Right atrium auricular region (tissue), 2 donors: ENCODE data around the gene TRMT1. TPM values are rescaled to one million over a fixed set of nuclear protein-coding genes. Genes with fewer than 3 reads are reported as not detected.

Experiments
- DNase-seq: peaks from one replicate; pipeline ENCODE4 v3.0.0-alpha.2; 2019; ENCODE audit warnings: low spot score
- H3K27ac ChIP-seq, 2 donors: fragments of 200-600 bp; sonication (generic); 1 replicate in 1 of 2; 2 replicates in 1 of 2; pipeline ENCODE4 v1.5.1; 2016 to 2019
- H3K27me3 ChIP-seq, 2 donors: fragments of 200-600 bp; sonication (generic); one replicate each; pipeline versions ENCODE4 v1.5.1 to v1.6.0; 2017 to 2019
- H3K36me3 ChIP-seq: fragments of 200-600 bp; sonication (generic); one replicate; pipeline ENCODE4 v1.5.1; 2016
- H3K4me1 ChIP-seq, 2 donors: fragments of 200-600 bp; sonication (generic); one replicate each; pipeline versions ENCODE4 v1.5.1 to v1.6.0; 2017 to 2019
- H3K4me3 ChIP-seq, 2 donors: fragments of 200-600 bp; sonication (generic); 1 replicate in 1 of 2; 2 replicates in 1 of 2; pipeline ENCODE4 v1.5.1; 2017 to 2019; ENCODE audit warnings: mild to moderate bottlenecking in 1 of 2, moderate library complexity in 1 of 2
- H3K9me3 ChIP-seq, 2 donors: fragments of 200-600 bp; sonication (generic); one replicate each; pipeline ENCODE4 v1.5.1; 2019
- total RNA-seq, 2 donors: library from RNA; depleted of rRNA; stranded (reverse); fragments of >200 nt; gene quantifications; one replicate each; pipeline ENCODE4 v1.1.0, GENCODE V29; 2016
- TF ChIP-seq, protein P1 (sequence below), 2 donors: fragments of 200-600 bp; sonication (generic); IDR thresholded peaks; one replicate each; pipeline ENCODE4 v1.5.1; 2019; ENCODE audit warnings: antibody characterized with exemption in 2 of 2

The TRMT1 gene
- total RNA-seq, 2 donors from 2014 or later, result 13.6 to 15.0 TPM

DNA sequence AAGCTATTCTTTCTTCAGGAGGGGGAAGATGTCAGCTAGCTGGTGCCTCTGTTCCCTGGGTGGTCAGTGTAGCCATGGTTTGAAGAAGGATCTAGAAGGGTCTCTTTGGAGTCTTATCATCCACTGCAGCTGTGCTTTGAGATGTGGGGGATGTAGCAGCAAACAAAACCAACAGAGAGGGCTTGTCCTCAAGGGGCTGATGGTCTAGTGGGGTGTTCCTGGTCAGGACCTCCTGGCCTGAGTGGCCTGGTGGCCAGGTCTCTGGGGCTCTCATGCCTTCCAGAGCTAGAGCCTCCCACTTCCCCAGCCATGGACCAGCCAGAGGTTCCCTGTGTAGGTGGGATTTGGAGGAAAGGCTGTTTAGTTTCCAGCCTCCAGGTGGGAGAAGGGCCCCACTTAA is 54.2 kb downstream of the TRMT1 start:
- Histone ChIP-seq H3K27ac (peak overlapping the region; percentile 91), H3K27me3 (no peaks in the 10 kb centered on the region), H3K4me3 (no peak overlapping the region), H3K4me1 (peaks cover 0 to 100% of the 10 kb centered on the region in 2 donors), H3K9me3 (no peaks in the 10 kb centered on the region), H3K36me3 (no peaks in the 10 kb centered on the region)
- TF ChIP-seq, protein P1, sequence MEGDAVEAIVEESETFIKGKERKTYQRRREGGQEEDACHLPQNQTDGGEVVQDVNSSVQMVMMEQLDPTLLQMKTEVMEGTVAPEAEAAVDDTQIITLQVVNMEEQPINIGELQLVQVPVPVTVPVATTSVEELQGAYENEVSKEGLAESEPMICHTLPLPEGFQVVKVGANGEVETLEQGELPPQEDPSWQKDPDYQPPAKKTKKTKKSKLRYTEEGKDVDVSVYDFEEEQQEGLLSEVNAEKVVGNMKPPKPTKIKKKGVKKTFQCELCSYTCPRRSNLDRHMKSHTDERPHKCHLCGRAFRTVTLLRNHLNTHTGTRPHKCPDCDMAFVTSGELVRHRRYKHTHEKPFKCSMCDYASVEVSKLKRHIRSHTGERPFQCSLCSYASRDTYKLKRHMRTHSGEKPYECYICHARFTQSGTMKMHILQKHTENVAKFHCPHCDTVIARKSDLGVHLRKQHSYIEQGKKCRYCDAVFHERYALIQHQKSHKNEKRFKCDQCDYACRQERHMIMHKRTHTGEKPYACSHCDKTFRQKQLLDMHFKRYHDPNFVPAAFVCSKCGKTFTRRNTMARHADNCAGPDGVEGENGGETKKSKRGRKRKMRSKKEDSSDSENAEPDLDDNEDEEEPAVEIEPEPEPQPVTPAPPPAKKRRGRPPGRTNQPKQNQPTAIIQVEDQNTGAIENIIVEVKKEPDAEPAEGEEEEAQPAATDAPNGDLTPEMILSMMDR (IDR thresholded peaks at IDR 0.05), result no peak
- DNase-seq, result no peak

DNA sequence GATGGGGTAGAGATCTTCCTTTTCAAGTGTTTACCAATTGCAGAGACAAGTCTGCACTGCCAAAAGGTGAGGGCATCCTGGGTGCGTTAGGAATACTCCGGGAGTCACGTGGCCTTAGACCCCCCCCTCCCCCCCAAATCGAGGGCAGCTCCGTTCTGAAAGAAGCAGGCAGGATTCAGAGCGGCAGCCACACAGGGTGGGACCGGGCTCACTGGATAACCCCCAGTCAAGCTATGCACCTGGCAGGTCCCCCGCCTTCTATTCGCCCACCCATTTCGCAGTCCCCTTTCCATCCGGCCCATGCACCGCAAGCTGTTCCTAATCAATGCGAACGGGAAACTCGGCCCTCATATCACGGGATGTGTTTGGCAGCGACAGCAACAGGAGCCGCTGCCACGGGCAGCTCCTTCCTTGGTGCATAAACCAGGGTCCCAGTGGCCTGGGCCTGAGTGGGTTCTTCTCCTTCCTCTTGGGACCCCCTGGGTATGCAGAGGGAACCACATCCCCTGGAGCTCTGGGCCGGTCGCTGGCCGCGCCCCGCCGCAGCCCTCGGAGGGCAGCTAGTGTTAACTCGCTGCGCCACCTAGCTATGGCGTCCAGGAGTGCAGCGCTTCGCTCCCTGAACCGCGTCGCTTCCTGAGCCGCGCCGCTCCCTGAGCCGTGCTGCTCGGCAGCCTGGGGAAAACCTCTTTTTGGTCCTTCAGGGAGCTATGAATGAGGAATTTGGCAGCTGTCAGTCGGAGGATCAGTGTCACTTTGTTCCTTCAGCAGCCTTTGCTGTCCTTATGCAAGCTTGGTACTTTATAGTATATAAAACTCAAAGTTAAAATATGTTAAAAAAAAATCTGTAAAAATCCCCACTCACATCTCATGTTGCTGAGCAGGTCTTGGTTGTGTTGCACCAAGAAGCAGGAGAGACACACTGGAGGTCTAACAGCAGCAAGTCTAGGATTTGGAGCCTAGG is 55.3 kb downstream of the TRMT1 start:
- DNase-seq, result peak; percentile 80
- H3K27me3 ChIP-seq, result no peaks in the 10 kb centered on the region
- no peaks in the 10 kb centered on the region for H3K36me3 ChIP-seq
- H3K4me3 ChIP-seq, result peak overlapping the region; percentile 29 to 50
- no peaks in the 10 kb centered on the region for H3K9me3 ChIP-seq
- TF ChIP-seq, protein P1 (IDR thresholded peaks at IDR 0.05), result peak; percentile 94 to 99
- H3K27ac ChIP-seq, result peak overlapping the region; percentile 91
- peaks cover 0 to 100% of the 10 kb centered on the region in 2 donors for H3K4me1 ChIP-seq

DNA sequence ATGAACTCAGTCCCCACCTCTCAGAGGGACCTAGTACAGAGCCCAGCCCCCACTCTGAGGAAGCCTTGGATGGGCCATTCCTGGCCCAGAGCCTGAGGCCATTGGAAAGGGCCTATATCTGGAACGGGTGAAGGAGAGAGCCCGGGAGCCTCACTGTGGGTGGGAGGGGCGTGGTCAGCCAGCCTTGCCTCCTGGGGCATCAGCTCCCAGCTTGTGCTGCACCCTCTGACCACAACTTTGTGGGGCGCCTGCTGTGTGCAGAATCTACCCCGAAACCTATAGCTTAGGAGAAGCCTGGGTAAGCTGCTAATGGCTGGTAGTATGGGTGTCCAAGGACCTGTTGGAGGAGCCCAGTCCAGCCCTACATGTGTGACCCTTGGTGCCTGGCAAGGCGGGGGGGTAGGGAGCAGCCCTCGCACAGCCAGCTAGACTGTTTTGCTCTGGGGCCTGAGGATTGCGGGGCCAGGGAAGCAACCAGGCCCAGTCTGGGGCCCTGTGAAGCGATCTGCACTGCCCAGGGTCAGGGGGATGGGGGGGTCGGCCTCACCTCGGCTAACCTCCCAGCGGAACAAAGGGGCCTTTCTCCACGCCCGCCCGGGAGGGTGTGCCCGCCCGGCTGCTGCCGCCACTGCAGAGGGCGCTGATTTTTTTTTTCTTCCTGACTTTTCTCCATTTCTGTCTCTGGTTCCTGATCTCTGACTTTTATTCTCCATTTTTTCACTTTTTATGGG is 56.1 kb downstream of the TRMT1 start:
- Histone ChIP-seq H3K27me3 (no peaks in the 10 kb centered on the region), H3K4me3 (peak overlapping the region; percentile 29 to 50), H3K9me3 (no peaks in the 10 kb centered on the region), H3K36me3 (no peaks in the 10 kb centered on the region), H3K27ac (peak overlapping the region; percentile 91), H3K4me1 (peaks cover 0 to 100% of the 10 kb centered on the region in 2 donors)
- TF ChIP-seq, protein P1 (IDR thresholded peaks at IDR 0.05), result no peak
- DNase-seq, result no peak

DNA sequence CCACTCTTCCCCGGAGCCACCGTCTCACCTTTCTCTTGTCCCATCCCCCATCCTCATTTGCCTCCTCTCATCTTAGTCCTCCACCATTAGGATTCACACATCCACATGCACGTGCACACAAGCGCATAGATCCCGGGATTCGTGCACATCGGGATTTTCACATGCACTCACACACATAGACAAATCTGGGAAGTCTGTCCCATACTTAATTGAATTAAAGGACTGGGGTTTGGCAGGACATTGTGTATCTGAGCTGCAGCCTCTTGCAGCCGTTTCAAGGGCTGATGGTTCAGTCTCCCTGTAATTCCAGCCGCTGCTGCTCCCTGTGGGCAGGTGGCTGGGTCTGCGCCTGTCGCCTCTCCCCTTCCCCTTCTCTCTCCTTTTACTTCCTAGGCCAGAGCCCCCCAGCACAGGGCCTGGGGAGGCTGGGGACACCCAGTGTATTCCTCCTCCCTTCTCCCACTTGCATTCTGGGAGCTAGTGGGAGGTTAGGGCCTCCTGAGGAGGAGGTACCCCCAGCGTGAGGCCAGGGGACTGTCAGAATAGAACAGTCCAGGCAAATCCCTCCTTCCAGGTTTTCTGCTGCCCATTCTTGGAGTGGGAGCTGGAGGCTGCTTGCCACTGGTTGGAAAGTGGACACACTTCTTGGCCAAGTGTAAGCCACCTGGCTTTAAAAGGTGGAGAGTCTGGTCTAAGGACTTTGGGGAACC is 57.4 kb downstream of the TRMT1 start:
- peaks cover 0 to 100% of the 10 kb centered on the region in 2 donors for H3K4me1 ChIP-seq

DNA sequence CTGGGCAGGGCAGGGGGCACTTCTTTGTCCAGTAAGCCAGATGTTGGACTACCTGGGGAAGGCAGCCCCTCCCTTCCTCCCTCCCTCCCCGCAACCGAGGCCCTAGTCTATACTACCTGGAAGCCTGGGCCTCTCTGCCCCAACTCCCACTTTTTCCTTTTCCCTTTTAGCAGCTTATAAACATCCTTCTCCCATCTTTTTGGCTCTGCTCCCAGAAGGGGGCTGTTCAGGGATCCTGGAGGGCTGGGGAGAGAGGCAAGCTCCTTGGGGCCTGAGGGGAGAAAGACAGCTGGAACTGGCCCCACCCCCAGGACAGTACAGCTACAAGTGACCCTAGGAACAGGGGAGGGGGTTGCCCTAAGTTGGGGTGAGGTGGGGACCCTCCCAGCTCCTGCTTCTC is 58.8 kb downstream of the TRMT1 start:
- no peak overlapping the region for H3K4me3 ChIP-seq
- H3K27me3 ChIP-seq, result no peaks in the 10 kb centered on the region
- TF ChIP-seq, protein P1 (IDR thresholded peaks at IDR 0.05), result no peak
- H3K36me3 ChIP-seq, result no peaks in the 10 kb centered on the region
- H3K27ac ChIP-seq, result peak overlapping the region; percentile 91 to 97
- H3K4me1 ChIP-seq, result peaks cover 0 to 100% of the 10 kb centered on the region in 2 donors
- DNase-seq, result no peak
- no peaks in the 10 kb centered on the region for H3K9me3 ChIP-seq

More for the DNA sequence above, 57.4 kb downstream of the TRMT1 start:
- no peak for DNase-seq
- H3K36me3 ChIP-seq, result no peaks in the 10 kb centered on the region
- H3K9me3 ChIP-seq, result no peaks in the 10 kb centered on the region
- H3K4me3 ChIP-seq, result no peak overlapping the region
- peak overlapping the region; percentile 91 to 97 for H3K27ac ChIP-seq
- no peaks in the 10 kb centered on the region for H3K27me3 ChIP-seq
- TF ChIP-seq, protein P1 (IDR thresholded peaks at IDR 0.05), result peak in 1 of 2 donors; percentile 35
